Esophagus squamous epithelium (tissue), 4 donors: Measurements from ENCODE around the gene TXNDC17.

Source experiments
- POLR2A ChIP-seq, 4 donors: fragments of 450-650 bp; IDR thresholded peaks; one replicate each; pipeline ENCODE4 v1.6.1; 2017; ENCODE audit warnings: antibody characterized with exemption in 4 of 4, mild to moderate bottlenecking in 4 of 4, moderate library complexity in 3 of 4
- TF ChIP-seq, protein P1 (sequence below), 6 experiments: fragments of 450-650 bp in 4 of 6; fragments of 200-600 bp in 2 of 6; sonication (generic) in 2 of 6; IDR thresholded peaks; one replicate each; pipeline ENCODE4 v1.5.1; 2016 to 2019; ENCODE audit warnings: antibody characterized with exemption in 6 of 6, mild to moderate bottlenecking in 4 of 6, moderate library complexity in 4 of 6

GRCh38 chr17:6596941-6597340 is 43.9 kb upstream of the TXNDC17 start:
- no peak for TF ChIP-seq POLR2A (IDR thresholded peaks at IDR 0.05)
- TF ChIP-seq, protein P1, sequence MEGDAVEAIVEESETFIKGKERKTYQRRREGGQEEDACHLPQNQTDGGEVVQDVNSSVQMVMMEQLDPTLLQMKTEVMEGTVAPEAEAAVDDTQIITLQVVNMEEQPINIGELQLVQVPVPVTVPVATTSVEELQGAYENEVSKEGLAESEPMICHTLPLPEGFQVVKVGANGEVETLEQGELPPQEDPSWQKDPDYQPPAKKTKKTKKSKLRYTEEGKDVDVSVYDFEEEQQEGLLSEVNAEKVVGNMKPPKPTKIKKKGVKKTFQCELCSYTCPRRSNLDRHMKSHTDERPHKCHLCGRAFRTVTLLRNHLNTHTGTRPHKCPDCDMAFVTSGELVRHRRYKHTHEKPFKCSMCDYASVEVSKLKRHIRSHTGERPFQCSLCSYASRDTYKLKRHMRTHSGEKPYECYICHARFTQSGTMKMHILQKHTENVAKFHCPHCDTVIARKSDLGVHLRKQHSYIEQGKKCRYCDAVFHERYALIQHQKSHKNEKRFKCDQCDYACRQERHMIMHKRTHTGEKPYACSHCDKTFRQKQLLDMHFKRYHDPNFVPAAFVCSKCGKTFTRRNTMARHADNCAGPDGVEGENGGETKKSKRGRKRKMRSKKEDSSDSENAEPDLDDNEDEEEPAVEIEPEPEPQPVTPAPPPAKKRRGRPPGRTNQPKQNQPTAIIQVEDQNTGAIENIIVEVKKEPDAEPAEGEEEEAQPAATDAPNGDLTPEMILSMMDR (IDR thresholded peaks at IDR 0.05), result no peak
